Uterus (tissue), 2 donors: ENCODE data around the gene LRIG2.

Source experiments
- CTCF ChIP-seq, 4 experiments: fragments of 200-600 bp in 2 of 4; fragments of 450-650 bp in 2 of 4; sonication (generic) in 2 of 4; IDR thresholded peaks; one replicate each; pipeline ENCODE4 v1.5.1; 2016 to 2019; ENCODE audit warnings: antibody characterized with exemption in 4 of 4, mild to moderate bottlenecking in 2 of 4, moderate library complexity in 1 of 4
- POLR2A ChIP-seq, 2 donors: fragments of 450-650 bp; IDR thresholded peaks; one replicate each; pipeline ENCODE4 v1.6.1; 2016; ENCODE audit warnings: antibody characterized with exemption in 2 of 2, mild to moderate bottlenecking in 1 of 2, moderate library complexity in 1 of 2

- no peak for TF ChIP-seq CTCF (IDR thresholded peaks at IDR 0.05)
- no peak for TF ChIP-seq POLR2A (IDR thresholded peaks at IDR 0.05)
Measured at GRCh38 chr1:113133759-113134158, 60.8 kb downstream of the LRIG2 start.
